Activated CD8-positive, alpha-beta memory T cell treated with anti-CD3 and anti-CD28 coated beads for 36 hours (primary cell): ENCODE data around the gene MAP2K3. TPM values are rescaled to one million over a fixed set of nuclear protein-coding genes. Genes with fewer than 3 reads are reported as not detected.
"Not testable (repeated sequence)": the region's sequence is repeated elsewhere in the genome, so short reads cannot be mapped to it uniquely, and the experiment has no call there.

ENCODE experiments used
- CTCF ChIA-PET: fragments of 350-600 bp; sonication (Branson Sonifier 250); formaldehyde crosslinking; loops from one replicate; lab custom pipeline; 2021; ENCODE audit warnings: antibody characterized with exemption; lab: Charles Lee
- POLR2A ChIA-PET: fragments of 350-600 bp; sonication (Branson Sonifier 250); formaldehyde crosslinking; loops from one replicate; lab custom pipeline; 2021; ENCODE audit warnings: antibody characterized with exemption; lab: Charles Lee
- total RNA-seq, 2 experiments: library from RNA; stranded (reverse); gene quantifications; one replicate each; pipeline ENCODE4 v1.2.3, GENCODE V29; 2021

Gene MAP2K3
- total RNA-seq, 2 experiments from 2014 or later, result 170 to 171 TPM

DNA sequence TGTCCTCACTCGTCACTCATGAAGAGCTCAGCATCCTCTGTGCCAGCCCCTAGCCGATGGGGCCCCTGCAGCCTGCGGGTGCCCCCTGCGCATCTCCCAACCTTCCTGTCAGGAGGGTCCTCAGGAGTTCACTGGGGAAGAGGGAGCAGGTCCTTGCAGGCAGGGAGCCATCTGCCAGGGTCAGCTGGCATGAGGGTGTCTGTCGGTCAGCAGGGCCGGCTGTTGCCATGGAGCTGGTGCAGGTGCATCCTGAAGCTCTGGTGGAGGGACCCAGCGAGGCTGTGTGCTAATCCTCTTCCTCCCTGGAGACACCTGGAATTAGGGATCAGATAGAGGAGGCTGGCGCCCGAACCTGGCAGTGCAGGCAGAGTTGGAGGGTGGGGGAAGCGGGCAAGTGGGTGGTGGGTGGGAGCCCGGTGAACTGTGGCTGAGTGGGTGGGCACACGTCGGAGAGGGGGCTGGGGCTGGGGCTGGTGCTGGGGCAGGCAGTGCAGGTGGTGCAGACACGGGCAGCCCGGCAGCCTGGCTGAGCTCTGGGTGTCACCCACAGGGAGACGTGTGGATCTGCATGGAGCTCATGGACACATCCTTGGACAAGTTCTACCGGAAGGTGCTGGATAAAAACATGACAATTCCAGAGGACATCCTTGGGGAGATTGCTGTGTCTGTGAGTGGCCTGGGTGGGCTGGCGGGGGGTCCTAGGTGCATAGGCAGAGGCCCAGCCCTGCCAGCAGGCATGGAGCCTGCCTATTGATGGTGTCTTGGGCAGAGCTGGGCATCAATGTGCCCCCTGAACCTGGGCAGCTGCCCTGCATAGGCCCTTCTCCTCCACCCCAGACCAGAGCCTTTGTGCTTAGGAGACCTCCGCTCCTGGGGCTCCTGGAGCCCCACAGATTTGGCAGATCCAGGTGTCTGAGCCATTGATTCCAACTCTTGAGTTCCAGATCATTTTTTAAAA lies 17.4 kb downstream of the MAP2K3 start:
- ChIA-PET POLR2A (no interaction called here), CTCF (interaction anchor here (1.3 kb wide), 1 partner anchor 23 kb away, joined by 3 read pairs; no protein-coding TSS in a partner anchor)

DNA sequence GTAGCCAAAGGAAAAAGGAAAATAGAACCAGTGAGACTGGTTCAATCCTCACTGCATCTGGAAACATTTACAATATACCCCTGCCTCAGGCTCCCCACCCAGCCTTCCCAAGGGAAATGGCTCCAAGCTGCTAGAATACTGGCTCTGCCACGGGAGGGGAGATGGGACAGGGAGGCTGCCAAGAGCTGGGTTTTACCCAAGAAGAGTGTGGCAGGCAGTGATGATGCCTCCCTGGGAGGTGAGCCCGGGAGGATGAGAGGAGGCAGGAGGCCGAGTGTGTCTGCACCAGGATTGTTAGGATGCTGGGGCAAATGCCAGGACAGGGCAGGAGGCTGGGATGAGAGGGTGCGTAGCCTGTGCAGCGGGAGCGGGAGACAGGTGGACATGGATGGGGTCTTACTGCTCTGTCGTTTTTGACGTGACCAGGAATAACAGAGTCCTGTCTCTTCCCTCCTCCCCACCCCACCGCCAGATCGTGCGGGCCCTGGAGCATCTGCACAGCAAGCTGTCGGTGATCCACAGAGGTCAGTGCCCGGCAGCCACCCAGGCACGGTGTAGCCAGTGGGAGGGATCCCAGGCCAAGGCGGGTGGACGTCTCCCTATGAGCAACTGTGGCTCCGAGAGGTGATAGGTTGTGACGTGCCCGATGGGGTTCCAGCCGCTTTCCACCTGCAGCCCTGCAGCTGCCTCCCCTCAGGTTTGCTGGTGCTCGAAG lies 18.4 kb downstream of the MAP2K3 start:
- ChIA-PET CTCF (no interaction called here), POLR2A (no interaction called here)

- CTCF ChIA-PET, result no interaction called here
- POLR2A ChIA-PET, result no interaction called here
These were observed 19.0 kb downstream of the MAP2K3 start for GRCh38 chr17:21303441-21304065.

DNA sequence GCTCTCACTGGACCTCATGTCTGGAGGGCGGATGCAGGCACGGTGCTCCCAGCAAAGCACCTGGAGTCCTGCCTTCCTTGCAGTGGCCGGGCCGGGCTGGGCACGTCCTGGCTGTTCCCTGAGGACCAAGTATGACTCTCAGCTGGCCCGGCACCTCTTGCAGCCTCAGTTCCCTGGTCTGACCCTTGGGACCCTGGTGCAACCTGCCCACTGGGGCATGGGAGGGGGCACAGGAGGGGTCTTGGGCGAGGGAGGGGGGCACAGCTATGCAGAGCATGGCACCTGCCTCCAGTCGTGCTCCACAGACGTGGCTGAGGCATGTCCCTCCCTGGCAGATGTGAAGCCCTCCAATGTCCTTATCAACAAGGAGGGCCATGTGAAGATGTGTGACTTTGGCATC lies 19.6 kb downstream of the MAP2K3 start:
- ChIA-PET CTCF (interaction anchor here (1.3 kb wide), 1 partner anchor 25 kb away, joined by 3 read pairs; no protein-coding TSS in a partner anchor), POLR2A (no interaction called here)

GRCh38 chr17:21304551-21305151 lies 20.1 kb downstream of the MAP2K3 start:
- POLR2A ChIA-PET, result not testable (repeated sequence)
- CTCF ChIA-PET, result interaction anchor here (1.3 kb wide), 1 partner anchor 25 kb away, joined by 3 read pairs; no protein-coding TSS in a partner anchor

DNA sequence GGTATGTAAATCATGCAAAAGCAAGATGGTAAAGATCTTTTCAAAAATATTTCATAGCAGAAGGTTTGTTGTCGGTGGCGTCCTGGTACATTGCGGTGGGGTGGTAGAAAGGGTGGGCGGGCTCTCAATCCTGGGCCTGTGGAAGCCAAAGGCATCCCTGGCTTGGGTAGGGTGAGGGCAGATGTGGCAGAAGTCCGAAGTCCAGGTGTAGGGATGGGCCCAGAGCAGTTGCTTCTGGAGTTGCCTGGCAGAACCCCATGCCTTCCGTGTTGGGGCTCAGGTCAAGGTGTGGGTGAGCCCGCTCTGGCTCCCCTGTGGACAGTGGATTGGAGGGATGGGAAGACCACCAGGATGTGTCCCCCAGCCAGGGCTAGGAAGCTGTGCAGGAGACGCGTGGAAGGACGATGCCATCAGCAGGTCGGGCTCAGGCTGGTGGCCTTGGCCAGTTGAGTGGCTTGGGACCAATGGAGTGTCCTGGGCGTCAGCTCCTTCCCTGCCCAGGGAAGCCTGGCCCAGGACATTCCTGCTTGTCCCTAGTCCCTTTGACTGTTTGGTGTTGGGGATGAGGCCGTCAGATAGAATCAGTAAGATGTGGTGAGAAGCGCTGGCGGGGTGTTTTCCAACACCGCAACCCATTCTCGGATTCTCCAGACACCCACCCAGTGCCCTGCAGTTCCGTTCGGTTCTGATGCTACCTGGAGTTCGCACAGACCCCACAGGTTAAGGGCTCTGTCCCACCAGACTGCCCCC lies 21.1 kb downstream of the MAP2K3 start:
- CTCF ChIA-PET, result interaction anchor here (1.3 kb wide), 1 partner anchor 26 kb away, joined by 3 read pairs; no protein-coding TSS in a partner anchor
- POLR2A ChIA-PET, result not testable (repeated sequence)

- CTCF ChIA-PET, result not testable (repeated sequence)
These were observed 22.2 kb downstream of the MAP2K3 start for GRCh38 chr17:21306611-21307272.

DNA sequence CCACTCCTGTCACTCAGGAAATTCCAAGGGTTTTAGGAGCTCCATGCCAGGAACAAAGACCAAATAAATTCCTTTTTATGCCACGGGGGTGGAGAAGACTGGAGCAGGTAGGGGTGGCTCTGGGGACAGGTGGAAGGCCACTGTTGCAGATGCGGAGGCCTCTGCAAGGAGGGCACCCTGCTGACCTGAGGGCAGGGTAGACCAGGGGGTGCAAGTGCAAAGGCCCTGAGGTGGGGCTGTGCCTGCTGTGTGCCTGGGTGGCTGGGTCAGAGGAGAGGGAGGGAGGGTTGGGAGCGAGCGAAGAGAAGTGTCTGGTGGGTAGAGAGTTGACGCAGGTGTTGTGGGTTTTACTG lies 22.7 kb downstream of the MAP2K3 start:
- CTCF ChIA-PET, POLR2A ChIA-PET: not testable (repeated sequence)

More at GRCh38 chr17:21306611-21307272, 22.2 kb downstream of the MAP2K3 start:
- POLR2A ChIA-PET, result not testable (repeated sequence)

DNA sequence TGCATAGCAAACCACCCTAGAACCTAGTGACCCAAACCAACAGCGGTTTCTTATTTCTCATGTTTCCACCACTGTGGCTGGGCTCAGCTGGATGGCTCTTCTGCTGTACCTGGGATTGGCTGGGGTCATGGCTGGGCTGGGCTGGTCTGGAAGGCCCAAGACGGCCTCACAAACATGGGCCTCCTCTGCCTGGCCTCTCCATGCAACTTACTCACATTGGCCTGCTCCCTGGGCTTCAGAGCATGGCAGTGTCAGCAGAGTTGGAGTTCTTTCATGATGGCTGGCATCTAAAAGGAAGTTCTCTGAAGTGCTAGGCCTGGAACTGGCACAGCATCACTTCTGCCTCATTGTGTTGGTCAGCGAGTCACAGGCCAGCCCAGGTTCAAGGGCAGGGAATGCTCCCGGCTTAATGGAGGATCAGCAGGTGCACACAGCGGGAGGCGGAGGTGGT lies 24.4 kb downstream of the MAP2K3 start:
- POLR2A ChIA-PET, CTCF ChIA-PET: not testable (repeated sequence)

GRCh38 chr17:21310061-21310765 lies 25.7 kb downstream of the MAP2K3 start:
- CTCF ChIA-PET, POLR2A ChIA-PET: not testable (repeated sequence)

DNA sequence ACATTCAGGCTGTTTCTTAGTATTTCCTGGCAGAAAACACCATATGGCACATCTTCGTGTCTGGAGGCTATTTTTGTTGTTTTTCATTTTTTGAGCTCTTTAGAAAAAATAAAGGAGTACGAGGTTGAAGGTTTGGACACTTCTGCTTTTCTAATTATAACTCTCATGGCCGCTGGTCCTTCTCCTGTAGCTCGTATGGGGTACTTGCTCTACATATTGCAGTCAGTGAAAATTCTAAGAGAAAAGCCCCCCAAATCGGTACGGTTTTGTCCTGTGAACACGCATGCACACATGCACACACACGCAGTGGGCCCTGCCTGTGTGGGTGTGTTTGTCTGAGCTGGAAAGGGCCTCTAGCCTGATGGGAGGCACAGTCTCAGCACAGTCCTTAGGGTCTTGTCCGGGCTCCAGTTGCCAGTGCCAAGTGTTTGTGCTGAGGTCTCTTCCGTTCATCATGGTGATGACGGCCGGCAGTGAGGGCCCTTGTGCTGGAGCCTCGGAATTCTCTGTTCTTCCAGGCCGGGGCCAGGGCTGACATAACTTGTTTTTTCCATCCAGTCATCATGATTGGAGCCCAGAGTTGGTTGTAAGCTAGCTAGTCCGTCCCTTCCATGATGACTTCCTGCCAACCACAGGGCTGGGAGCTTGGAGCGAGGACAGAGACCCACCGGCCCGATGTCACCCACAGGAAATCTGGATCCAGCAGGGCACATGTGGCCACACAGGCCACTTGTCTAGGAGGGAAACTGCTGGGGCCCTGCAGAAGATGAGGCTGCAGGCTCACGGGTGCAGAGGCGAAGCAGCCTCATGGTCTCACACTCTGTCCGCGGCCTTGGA lies 26.5 kb downstream of the MAP2K3 start:
- CTCF ChIA-PET, POLR2A ChIA-PET: not testable (repeated sequence)

DNA sequence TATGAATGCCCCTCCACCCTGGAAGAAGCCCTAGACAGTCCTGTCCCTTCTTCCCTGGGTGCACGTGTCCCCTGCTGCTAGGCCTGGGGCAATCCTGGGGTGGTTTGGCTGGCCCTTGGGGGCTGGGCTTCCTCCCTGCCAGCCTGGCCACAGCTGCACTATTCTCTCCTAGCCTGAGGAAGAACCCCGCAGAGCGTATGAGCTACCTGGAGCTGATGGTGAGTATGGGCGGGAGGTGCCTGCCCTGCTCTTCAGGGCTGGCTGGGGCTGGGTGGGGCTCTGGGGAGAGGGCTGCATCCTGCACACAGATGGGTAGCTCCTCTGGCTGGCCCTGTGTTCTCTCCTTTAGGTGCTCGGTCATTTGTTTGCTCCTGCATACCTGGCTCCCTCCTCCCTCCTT lies 28.8 kb downstream of the MAP2K3 start:
- POLR2A ChIA-PET, result no interaction called here
- CTCF ChIA-PET, result no interaction called here

DNA sequence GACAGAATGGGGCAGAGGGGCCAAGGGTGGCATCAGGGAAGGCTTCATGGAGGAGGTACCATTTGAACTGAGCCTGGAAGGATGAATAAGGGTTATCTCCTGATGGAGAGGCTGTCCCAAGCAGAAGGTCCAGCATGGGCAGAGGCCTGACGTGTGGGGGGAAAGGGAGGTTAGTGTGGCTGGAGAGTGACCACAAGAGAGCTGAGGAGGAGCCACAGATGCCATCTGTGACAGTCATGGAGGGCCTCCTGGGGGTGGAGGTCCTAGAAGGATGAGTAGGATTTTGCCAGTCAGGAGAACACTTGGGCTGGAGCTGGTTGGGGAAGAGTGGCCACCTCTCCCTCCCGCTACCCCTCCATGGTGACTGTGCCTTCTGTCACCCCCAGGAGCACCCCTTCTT lies 29.2 kb downstream of the MAP2K3 start:
- POLR2A ChIA-PET, CTCF ChIA-PET: not testable (repeated sequence)

GRCh38 chr17:21314261-21314664 lies 29.8 kb downstream of the MAP2K3 start:
- CTCF ChIA-PET, result interaction anchor here (0.7 kb wide), 1 partner anchor 40 kb away, joined by 3 read pairs; no protein-coding TSS in a partner anchor
- POLR2A ChIA-PET, result not testable (repeated sequence)

- POLR2A ChIA-PET, result not testable (repeated sequence)
- CTCF ChIA-PET, result interaction anchor here (0.7 kb wide), 1 partner anchor 41 kb away, joined by 3 read pairs; no protein-coding TSS in a partner anchor
These were observed 30.2 kb downstream of the MAP2K3 start for GRCh38 chr17:21314701-21315111.

DNA sequence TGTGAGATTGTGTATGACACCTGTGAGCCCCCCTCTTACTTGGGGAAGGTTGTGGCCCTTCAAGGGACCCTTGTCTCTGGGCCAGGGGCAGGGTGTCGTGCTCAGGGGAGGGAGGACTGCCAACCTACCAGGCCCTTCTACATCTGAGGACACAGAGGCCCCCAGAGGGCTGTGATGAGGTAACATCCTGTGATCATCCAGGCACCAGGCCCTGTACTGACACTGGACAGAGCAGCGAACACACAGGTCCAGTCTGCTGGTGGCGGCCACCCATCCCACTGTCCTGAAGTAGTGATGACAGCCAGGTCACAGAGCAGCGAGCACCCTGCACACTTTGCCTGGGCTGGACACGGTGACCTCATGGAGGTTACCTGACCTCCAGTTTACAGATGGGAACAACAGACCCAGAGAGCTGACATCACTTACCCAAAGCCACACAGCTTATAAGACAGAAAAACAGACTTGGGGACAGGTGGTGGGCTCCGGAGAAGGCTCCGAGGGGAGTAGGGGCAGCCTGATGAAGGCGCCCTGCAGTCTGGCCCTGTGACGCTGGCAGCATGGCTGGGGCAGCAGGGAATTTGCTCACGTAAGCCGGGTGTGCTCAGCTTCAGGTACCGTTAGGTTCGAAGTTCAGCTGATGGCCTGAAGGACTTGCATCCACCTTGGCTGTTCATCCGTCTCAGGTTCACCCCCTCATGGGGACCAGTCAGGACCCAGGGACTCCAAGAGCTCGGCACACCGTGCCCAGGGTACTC lies 30.9 kb downstream of the MAP2K3 start:
- POLR2A ChIA-PET, result not testable (repeated sequence)
- CTCF ChIA-PET, result interaction anchor here (0.7 kb wide), 1 partner anchor 41 kb away, joined by 3 read pairs; no protein-coding TSS in a partner anchor
